Measurements from ENCODE around the gene CSNK1D.
"Not testable (repeated sequence)": the region's sequence is repeated elsewhere in the genome, so short reads cannot be mapped to it uniquely, and the experiment has no call there.

Gene CSNK1D

DNA sequence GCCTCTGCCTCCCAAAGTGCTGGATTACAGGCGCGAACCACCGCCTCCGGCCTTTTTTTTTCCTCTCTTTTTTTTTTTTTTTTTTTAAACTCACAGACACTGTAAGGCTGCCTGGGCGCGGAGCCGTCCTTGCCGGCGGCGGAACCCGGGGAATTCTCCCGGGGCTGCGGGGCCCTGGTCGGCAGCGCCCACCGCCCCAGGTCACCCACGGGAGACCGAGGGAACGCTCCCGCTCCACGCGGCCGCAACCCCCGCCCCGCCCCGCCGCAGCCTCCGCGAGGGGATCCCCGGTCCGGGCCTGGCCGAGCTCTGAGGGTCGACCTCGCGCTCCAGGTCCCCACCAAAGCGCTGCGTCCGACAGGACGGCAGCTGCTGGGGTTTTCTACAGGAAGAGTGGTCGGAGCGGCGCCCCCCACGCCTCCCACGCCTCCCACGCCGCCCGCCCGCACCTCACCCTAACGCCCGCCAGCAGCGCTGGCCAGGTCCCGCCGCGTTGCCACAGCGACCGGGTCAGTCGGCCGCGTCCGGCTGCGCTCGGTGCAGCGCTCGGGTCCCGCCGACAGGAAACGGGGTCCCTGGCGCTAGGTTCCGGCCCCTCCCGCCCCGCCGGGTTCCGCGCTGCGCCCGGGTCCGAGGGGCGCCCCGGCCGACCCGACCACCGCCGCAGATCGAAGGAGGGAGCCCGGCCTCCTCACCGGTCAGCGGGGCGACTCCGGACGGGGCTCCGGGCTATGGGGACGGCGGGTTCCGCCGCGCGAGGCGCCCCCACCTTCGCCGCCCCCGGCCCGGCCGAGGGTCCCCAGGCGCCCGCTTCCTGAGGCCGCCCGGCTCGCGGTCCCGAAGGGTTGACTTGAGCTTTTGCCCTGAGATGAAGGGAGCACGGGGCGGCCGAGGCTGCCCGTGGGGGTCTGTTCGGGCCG is 60.9 kb downstream of the CSNK1D start, which contains the start of gene CCDC57:
Gene CCDC57 (minus strand): TSS at position 512 of the 920 bp plus-strand sequence. CDS start 10,898 bp downstream, outside the sequence.
- peak; percentile 26 to 58 for DNase-seq

DNA sequence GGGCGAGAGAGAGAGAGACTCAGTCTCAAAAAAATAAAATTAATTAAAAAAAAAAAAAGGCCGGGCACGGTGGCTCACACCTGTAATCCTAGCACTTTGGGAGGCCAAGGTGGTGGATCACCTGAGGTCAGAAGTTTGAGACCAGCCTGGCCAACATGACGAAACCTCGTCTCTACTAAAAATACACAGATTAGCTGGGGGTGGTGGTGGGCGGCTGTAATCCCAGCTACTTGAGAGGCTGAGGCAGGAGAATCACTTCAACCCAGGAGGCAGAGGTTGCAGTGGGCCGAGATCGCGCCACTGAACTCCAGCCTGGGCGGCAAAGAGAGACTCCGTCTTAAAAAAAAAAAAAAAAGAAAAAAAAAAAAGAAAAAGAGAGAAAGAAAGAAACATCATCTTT is 62.8 kb downstream of the CSNK1D start:
- not testable (repeated sequence) for DNase-seq

DNA sequence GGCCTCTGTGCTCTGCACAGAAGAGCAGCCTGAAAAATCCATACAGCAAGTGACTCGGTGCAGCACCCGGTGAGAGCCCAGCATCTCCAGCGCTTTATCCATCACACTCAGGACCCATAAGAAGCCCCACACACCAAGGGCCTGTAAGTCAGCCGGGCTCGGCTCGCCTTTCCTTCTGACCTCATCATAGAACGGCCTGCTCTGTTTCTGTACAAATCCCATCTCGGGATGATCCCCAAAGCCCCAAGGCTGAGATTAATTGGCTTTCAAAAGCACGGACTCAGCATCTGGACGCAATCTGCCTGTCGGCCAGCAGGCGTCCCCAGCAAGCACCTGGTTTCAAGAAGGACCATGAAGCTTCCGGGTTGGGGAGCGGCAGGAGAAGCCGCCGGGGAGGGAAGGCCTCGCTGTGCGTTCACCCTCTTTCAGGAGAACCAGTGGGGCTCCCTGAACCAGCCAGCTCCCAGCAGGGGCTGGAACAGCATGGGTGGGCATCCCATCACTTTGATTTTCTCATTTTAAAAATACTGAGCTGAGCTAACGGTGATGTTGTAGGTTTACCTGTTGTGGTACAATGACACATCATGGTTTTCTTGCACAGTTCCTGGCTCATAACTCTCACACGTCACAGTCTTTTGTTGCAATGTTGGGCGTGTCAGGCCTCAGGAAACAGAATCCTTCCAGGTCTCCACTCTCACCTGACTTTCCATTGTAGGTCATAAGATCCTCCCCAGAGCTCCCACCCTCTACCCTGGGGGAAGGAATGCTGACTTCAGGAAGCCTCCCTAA is 67.6 kb downstream of the CSNK1D start:
- peak; percentile 51 to 76 for DNase-seq

DNA sequence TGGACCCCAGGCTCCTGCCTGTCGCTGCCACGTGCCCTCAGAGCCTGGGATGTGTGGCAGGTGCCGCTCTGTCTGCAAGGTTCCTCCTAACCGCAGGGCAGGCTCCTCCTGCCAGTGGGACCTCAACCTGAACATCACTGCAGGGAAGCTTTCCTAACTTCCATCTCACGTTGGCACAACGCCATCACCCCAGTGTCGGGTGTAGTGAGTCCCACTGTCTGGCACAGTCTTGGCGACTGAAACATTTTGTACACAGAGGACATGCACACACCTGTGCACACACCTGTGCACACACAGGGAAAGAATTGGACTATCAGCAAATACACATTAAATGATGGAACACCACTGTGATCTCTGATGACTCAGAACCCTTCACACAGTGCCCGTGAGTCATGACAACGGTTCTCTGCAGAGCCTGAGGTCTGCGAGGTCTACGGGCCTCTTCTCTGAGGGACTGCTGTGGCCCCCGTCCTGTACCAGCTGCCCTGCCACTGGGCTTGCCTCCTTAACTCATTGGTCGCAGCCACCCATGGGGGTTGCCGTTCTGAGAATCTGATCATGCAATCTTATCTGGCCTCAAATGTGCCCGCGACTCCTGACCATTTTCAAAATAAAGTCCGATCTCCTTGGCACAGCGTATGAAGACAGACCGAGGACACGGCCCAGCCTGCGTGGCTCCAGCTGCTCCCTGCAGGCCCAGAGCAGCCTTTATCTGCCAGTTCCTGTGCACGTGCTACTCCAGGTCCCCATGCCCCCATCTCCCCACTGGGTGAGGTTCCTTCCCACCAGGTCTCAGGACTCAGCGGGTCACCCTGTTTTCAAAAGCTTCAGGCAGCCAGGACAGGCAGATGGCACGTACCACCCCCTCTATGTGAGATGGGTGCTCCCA is 68.4 kb downstream of the CSNK1D start:
- DNase-seq, result peak in 1 of 2 experiments; percentile 9

DNA sequence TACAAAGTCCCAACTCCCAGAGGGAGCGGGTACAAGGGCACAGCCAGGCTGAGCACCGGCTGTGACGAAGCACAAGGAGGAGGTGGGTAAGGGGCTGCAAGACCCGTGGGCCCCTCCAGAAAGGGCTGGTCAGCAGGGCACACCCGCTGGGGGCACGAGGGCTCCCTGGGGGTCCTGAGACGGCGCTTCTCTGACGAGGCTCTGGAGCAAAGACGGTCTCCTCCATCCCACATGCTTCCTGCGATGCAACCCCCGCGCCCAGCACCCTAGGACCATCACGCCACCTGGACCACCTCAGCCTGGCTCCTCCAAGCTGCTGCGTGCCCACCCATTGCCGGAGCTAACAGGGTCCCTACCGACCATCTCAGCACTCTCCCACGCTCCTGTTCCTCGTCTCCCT is 69.6 kb downstream of the CSNK1D start:
- no peak for DNase-seq

DNA sequence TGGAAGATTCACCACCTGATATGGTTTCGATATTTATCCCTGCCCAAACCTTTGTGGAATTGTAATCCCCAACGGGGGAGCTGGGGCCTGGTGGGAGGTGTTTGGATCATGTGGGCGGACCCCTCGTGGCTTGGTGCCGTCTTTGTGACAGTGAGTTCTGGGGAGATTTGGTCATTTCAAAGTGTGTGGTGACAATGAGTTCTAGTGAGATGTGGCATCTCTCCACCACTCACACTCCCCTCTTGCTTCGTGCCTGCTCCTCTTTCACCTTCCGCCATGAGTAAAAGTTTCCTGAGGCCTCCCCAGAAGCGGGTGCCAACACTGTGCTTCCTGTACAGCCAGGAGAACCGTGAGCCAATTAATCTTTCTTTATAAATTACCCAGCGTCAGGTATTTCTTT is 70.5 kb downstream of the CSNK1D start:
- no peak for DNase-seq

DNA sequence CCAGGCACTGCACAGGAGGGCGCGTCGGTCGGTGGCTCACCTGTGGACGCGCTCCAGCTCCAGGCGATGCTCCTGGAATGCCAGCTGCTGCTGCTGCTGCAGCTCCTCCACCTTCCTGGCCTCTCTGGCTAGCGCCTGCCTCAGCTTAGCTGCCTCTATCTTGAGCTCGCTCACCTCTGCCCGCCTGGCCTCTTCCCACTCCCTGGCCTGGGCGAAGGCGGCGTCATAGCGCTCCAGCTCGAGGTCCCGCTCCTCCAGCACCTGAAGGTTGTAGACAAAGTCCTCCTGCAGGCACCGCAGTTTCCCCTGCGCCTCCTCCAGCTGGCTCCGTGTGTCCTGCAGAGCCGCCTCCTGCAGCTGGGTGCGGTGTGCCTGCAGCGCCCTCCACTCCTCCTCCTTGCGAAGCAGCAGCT is 72.0 kb downstream of the CSNK1D start:
- DNase-seq, result no peak

DNA sequence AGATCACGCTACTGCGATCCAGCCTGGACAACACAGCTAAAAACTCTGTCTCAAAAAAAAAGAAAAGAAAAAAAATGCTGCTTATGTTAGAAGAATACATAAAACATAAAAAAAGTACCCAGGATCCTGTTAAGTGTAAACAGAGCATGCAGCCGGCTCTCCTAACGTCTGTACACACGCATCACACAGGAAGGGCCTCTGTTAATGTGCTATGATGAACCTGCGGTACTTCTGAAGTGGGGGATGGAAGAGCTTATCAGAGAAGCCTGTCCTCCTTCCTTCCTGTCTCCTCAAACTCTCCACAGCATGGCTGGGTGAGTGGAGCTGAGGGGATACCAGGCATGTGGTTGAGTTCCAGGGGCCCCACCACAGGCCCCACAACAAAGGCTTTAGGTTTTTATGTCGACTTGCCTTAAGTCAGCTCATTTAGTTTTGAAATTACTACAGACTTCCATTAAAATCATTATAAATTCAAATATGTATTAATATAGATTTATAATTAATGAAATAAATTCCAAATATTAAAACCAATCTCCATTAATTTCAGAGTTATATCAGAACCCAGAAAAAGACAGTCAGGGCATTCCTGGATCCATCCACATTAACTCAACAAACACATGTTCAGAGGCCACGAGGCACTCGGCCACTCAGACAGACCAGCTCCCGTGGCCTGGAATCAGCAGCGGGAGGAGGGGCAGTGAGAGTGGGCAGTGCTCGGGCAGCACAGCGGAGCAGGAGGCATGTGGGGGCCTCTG is 72.6 kb downstream of the CSNK1D start:
- no peak for DNase-seq

DNA sequence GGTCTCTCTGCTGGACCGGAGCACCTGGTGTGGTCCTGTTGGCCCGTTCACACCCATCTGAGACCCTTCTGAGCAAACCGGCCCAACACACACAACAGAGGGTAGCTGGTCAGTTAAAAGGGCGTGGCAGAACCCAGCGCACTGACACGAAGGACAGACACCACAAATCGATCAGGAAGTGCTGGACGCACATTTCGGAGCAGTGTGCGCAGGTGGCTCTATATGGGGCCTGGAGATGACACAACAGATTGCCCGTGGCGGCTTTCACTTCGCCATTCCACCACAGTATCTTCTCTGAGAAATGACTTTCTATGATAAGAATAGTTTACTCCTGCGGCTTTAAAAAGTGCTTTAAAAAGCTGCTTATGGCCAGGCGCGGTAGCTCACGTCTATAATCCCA is 73.4 kb downstream of the CSNK1D start:
- DNase-seq, result no peak

DNA sequence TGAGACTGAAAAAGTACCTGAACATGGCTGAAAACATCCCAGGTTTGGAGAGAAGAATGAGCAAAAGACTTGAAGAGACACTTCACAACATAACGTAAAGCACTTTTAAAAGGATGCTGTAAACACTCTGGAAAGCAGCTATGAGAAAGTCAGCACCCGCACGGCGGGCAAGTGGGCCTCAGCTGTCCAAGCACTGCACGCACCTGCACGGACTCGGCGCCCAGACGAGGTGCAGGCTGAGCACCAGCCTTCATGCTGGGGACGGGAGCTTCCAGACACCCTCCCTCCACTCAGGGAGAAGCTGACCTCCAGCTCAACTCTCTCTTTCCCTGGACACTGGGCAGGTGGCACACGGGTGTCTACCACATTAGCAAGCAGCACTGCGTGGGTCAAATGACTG is 74.0 kb downstream of the CSNK1D start:
- DNase-seq, result no peak

DNA sequence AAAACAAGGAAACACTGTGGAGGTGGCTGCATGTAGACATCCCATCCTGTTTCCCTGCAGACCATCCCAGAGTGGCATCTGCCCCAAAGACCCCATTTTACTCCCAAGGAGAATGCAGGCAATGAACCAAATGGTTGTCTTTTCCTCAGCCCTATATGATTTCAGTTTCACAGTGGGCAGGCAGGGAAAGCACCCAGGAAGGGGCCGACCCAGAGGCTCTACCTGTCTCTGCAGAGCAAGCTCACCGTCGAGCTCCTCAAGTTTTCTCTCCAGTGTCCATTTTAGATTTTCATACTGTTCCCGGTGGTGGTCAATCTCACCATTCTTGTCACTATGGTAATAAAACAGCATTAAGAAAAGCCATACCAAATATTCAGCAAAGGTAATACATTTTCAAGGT is 75.4 kb downstream of the CSNK1D start:
- no peak for DNase-seq

DNA sequence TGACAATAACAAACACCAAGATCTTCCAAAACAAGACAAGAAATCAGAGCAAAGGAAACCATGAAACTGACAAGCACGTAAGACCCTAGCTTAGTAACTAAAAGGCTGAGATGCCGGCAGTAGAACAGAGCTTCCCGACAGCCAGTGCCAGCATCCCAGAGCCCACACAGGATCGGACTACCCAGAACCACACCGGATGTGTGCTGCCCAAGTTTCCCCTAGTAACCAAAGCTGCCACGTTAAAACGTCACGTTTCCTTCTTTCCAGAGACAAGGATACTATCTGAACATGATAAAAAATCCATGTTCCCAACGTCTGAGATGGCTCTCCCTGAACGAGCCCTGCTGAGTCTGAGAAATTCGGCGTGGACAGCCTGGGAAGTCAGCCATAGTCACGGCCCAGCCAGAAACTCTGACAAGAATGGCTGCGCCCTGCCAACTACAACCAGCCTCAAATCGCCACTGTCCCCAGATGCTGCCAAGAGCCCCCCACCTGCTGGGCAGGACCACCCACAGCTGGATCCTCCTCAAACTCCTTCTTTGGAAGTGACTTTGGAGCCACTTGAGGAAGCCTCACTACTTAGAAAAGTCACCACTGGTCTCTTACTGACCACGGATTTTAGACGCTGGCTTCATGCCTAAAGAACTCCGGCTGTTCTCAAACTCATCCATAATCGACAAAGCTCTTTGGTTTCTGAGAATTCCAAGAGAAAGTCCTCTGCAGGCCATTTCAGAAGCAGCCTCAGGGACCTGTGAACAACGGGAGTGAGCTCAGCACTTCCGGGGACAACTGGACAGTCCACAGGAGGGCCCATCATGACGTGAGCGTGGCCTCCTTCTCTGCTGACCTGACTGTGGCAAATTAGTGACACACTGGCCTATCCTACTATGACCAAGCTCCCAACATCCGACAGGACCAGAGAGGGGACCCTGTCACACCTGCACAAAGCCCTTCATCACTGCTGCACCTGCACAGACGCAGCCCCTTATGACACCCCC is 77.5 kb downstream of the CSNK1D start:
- DNase-seq, result no peak

DNA sequence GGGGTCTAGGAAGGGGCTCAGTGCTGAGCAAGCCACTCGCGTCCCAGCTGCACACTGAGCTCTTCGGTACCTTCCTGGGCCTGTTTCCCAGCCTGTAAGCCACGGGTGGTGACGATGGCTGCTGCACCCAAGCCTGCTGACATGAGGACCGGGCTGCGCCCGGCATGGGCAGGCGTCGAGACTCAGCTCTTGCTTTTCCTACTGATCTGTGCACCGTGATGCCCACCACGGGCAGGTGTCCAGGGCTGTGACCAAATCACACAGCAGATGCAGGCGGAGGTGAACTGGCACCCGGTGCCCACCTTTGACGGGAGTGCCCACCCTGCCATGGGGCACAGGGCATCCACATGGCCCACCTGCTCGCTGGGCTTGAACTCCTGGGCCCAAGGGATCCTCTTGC is 78.7 kb downstream of the CSNK1D start:
- no peak for DNase-seq

DNA sequence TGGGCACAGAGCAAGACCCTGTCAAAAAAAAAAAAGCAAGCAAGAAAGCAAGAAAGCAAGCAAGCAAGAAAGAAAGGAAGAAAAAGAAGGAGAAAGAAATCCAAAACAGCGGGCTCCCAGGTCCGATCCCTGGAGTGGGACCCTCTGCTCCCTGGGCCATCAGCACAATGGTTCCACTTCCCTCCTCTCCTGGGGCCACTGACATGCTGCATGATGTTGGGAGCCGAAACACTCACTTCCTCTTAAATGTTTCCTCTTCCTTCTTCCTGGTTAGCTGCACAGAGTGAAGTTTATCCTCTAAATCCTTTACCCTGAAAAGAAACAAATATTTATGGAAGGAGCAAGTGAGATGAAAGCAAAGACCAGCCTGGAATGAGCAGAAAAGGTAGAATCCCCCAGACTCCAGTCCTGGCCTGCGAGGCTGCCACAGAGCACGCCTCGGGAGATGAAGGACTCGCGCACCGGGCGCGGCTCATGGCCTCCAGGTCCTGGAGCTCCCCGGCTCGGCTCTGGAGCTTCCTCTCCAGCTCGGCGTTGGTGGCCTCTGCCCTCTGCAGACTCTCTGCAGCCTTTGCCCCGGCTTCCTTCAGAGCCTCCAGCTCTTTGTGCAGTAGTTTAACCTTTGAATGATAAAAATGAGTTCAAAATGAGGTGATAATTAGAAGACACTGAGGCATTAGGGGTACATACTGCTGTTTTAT is 79.8 kb downstream of the CSNK1D start:
- no peak for DNase-seq

DNA sequence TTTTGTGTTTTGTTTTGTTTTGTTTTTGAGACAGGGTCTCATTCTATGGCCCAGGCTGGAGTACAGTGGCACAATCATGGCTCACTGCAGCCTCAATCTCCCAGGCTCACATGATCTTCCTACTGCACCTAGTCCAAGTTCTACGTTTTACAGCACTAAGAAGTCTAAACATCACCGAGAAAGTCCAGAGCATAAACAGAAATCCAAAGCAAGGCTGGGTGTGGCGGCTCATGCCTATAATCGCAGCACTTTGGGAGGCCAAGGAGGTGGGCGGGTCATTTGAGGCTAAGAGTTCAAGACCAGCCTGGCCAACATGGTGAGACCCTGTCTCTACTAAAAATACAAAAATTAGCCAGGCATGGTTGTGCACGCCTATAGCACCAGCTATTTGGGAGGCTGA is 80.5 kb downstream of the CSNK1D start:
- DNase-seq, result not testable (repeated sequence)

All from SW 1271 (cell line).